GM12874 (cell line): Measurements from ENCODE around the gene CPNE6.

Source experiments
- CTCF ChIP-seq: IDR thresholded peaks from 2 replicates; pipeline ENCODE4 v1.5.1; 2011; ENCODE audit warnings: low read depth, mild to moderate bottlenecking, control low read depth, low read length, moderate library complexity; ENCODE audit not compliant: insufficient read depth

Gene CPNE6

DNA sequence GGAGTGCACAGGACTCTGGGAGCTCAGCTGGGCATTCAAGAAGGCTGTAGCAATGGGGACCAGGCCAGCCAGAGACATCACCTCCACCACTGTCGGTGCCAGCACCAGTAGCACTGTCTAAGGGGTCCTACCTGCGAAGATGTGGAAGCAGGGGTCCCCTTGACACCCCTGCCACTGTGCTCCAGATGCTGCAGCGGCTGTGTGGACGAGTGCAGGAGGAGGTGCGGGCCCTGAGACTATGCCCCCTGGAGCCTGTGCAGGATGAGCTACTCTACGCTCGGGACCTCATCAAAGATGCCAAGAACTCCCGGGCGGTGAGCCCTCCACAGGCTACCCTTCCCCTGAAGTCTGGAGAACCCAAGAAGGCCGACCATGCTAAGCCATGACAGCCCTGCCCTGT is 10.9 kb upstream of the CPNE6 start:
- no peak for TF ChIP-seq CTCF

GRCh38 chr14:24060984-24061913 is 10.1 kb upstream of the CPNE6 start:
- no peak for TF ChIP-seq CTCF

- TF ChIP-seq CTCF, result no peak
Observed at GRCh38 chr14:24062216-24062980, 9.0 kb upstream of the CPNE6 start.

DNA sequence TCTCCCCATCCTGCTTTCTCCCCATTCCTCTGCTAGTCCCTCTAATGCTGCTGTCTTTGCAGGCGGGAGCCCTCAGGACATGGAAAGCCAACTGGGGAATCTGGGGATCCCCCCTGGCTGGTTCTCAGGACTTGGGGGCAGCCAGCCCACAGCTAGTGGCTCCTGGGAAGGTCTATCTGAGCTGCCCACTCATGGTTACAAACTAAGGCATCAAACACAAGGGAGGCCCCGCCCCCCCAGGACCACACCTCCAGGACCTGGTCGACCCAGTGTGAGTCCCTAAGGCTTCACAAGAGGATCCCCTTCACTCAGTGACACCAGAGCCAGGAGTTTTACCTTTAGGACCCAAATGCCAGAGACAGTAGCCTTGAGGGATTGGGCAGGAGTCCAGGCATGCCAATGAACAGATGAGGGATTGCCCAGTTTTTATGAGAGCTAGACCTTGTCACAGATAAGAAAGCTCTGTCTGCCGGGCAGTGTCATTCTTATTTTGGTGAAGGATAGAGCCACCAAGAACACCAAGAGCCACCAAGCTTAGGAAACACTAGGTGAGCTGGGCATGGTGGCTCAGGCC is 8.0 kb upstream of the CPNE6 start:
- no peak for TF ChIP-seq CTCF

- TF ChIP-seq CTCF, result no peak
Observed at GRCh38 chr14:24064091-24064795, 7.1 kb upstream of the CPNE6 start.

DNA sequence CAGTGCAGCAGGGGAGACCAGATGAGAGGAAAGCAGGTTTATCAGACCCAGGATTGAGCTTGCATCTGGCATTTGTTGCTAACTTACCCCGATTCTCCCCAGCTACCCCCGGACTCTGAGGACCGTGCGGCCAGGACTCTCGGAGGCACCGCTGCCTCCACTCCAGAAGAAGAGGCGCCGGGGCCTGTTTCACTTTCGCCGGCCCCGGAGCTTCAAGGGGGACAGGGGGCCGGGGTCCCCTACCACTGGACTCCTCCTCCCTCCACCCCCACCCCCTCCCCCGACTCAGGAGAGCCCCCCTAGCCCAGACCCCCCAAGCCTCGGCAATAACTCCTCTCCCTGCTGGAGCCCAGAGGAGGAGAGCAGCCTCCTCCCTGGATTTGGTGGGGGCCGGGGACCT is 6.5 kb upstream of the CPNE6 start:
- TF ChIP-seq CTCF, result no peak

- no peak for TF ChIP-seq CTCF
Observed at GRCh38 chr14:24065408-24065807, 6.0 kb upstream of the CPNE6 start.
